ENCODE measurements around the gene ZNF385C.
"Not testable (repeated sequence)": the region's sequence is repeated elsewhere in the genome, so short reads cannot be mapped to it uniquely, and the experiment has no call there.

ZNF385C gene, protein sequence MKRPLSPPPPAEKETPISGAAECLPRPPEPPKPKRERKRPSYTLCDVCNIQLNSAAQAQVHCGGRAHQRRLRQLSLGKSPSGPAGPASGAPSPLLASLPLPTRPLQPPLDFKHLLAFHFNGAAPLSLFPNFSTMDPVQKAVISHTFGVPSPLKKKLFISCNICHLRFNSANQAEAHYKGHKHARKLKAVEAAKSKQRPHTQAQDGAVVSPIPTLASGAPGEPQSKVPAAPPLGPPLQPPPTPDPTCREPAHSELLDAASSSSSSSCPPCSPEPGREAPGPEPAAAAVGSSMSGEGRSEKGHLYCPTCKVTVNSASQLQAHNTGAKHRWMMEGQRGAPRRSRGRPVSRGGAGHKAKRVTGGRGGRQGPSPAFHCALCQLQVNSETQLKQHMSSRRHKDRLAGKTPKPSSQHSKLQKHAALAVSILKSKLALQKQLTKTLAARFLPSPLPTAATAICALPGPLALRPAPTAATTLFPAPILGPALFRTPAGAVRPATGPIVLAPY

DNA sequence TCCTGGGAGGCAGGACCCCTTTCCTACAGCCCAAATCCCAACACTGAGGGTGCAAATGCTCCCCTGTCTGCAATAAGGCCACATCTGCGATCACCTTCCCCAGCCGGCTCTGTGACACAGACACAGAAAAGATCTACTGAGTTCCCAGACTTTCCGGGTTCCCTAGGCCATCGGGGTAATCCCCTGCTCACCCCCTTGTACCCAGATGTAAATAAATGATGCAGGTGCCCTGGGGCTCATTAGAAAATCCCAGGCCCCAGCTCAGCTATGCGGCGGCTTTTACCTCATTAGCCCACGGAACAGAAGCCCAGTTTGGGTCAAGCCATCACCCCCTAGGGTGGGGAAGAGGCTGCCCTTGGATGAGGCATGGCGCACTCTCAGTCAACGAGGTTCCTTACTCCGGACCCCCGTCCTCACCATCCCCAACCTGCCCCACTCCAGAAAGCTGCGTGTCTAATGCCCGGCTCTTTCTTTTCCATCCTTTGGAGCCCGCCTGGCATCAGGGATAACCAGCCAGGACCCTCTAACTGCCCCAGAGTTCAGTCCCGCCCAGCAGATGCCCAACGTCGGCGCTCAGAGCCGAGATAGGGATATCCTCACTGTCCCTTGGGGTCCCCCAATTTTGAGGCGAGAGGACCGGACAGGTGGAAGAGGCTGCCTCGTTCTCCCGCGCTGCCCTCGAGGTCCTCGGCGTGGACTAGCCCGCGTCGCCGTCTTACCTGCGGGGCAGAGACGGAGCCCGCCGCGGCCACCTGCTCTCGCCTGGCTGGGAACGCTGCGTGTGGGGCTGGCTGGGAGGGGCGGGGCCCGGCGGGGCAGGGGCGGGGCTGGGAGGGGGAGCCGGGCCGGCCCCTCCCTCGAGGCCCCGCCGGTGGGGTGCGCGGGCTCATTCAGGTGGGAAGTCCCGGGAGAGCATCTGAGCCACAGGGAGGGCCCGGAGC is at the start of gene ZNF385C:
ZNF385C (minus strand) TSS at position 783 of the 941 bp plus-strand sequence. CDS start 35,417 bp downstream, outside the sequence.
- DNase-seq: peak in 1 of 4 experiments; percentile 50

DNA sequence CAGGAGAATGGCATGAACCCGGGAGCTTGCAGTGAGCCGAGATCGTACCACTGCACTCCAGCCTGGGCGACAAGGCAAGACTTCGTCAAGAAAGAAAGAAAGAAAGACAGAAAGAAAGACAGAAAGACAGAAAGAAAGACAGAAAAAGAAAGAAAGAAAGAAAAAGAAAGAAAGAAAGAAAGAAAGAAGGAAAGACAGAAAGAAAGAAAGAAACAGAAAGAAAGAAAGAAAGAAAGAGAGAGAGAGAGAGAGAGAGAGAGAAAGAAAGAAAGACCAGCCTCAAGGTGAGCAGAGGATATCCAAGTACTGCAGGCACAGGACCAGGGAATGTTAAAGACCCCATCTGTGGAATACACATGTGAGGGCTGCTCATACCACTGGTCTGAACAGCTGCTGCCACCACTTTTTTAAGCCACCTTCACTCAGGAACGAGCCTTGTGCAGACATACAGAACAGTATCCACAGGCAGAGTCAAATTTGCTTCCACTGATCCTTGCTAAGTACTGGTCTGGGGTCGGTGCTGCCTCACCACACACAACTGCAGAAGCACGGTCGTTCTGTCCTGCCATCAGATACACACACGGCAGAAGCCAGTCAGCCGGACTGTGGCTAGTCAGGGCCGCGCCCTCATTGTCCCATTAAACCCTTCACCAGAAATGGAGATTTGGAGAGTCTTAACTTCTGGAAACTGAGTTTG is 48.8 kb upstream of the ZNF385C start:
- no peak for DNase-seq

DNA sequence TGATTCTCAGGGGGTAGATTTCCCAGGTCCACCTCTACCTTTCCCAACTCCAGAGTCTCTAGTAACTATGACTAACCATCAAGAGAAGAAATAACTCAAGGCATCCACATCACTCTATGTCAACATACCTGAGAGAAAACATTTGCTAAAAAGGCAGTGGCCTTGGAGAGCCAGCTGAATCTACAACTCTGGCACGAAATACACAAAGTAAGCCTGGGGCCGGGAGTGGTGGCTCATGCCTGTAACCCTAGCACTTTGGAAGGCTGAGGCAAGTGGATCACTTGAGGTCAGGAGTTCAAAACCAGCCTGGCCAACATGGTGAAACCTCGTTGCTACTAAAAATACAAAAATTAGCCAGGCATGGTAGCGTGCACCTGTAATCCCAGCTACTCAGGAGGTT is 44.9 kb upstream of the ZNF385C start:
- DNase-seq: not testable (repeated sequence)

DNA sequence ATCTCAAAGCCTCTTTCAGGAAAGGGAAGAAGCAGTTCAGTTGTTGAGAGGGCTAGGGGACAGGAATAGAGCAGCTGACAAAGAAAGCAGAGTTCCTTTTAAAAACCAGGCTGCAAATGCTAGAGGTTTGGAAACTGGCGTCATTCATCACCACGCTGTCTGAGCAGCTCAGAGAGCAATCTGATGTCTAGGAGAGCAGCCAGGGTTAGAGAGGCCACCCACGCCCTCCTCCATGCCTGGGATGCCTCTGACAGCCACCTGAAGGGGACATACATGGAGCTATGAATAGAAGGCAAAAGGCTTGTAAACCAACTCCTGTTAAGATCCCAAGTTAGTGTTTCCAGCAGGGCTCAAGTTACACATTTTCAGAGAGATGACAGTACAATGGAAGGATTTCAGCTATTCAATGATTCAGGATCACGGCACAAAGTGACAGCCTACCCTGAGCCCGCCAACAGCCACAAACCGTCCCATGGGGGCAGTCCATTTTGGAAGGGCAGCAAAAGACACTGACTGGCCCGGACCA is 44.2 kb upstream of the ZNF385C start:
- DNase-seq: no peak

DNA sequence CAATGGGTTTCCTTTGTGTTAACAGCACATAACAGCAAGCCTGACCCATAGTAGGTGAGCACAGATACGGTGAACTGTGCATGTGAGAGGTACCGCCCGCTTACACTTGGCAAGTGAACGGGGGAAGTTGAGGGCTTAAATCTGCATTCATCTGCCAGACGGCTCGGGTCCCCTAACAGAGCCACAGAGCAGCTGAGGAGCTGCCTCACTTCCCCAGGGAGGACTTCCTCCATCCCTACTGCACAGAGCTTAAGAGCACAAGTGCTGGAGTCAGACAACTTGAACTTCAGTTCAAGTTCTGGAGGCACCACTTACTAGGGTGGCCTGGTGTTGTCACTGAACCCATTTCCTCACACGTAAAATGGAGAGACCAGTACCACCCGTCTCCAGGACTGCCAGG is 43.1 kb upstream of the ZNF385C start:
- DNase-seq: no peak

DNA sequence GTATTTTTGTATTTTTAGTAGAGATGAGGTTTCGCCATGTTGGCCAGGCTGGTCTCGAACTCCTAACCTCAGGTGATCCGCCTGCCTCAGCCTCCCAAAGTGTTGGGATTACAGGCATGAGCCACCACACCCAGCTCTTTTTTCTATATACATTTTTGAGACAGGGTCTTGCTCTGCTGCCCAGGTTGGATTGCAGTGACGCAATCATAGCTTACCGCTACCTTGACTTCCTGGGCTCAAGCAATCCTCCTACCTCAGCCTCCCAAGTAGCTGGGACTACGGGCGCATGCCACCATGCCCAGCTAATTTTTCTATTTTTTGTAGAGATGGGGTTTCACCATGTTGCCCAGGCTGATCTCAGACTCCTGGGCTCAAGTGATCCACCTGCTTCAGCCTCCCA is 42.4 kb upstream of the ZNF385C start:
- not testable (repeated sequence) for DNase-seq

DNA sequence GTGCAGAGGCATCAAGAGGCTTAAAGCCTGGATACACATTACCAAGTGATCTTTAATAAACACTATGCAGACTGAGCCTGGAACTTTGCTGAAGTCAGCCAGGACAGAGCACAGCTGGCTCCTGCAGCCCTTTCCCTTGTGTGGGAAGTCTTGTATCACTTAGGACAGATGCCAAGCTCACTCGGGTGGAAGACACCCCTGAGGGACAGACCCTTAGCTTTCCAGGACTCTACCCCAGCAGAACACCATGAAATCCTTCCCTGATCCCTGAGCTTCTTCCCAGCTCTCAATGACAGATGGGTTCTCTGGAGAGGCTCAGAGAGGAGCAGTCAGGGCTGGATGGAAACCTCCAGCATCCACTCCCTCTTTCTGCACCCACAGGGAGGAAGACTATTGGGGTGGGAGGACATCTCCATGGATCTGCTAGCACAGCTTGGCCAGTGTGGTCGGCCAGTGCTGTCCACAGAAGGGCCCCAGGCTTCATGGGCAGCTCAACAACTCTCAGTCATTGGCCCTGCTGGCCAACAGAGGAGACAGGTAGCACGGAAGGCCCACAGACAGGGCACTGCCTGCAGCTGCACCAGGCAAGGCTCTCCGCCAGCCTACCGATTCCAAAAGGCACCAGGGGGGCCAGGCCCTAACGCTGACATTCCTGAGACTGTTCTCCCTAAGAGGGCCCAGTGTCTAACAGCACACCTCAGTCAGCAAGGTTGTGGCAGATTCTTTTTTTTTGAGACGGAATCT is 40.6 kb upstream of the ZNF385C start:
- no peak for DNase-seq

DNA sequence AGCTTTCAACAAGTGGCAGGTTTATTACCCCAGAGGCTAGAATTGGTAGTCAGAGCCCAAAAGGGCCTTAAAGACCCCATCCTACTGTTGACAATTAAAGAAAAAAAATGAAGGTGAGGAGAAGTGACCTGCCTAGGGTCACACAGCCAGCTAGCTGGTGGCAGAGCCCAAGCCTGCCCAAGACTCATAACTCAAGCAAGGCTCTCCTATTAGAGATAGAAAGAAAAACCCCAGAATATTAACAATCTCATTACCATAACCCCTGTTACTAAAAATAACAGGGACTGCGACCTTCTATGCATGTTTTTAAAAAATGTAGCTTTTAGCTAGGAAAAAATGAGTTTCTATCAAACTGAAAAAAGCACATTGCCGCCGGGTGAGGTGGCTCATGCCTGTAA is 38.4 kb upstream of the ZNF385C start:
- no peak for DNase-seq

DNA sequence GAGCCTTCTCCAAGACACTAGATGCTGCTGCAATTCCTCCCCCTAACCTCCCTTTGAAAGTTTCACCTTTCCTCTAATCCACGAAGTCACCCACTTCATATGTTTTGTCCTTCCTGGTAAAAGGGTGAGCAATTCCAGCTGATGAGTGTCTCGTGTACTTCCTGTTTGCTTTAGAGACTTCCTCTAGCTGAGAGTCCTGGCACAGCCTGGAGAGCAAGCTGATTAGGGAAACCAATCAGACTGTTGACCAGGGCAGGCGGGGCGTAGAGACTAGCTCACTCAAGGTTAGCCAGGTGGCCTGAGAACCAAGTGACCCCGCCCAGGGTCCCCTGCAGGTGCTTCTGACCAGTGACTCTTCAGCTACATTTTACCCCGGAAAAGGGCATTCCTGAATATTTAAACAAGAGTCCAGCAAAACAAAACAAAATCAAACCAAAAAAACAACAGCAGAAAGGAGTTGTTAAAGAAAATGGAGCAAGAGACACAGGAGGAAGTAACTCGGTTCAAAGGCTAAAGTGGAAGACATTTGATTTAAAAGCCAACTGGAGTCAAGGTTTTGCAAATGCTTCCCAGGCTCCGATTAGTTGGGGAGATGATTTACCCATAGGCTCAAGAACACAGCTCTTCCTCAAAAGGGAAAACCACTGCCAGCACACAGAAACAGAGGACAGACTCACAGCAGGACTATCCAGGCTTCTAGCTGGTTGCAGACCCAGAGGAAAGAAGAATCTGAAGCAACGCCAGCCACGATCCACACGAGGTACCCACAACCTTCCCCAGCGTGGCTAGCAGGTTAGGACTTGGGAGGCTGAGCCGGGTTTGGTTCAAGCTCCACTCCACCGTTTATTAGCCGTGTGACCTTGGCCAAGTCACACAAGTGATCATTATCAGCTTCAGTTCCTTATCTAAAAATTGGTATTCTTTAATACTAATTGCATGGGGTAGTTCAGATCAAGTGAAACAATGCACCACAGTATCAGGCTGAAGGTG is 37.7 kb upstream of the ZNF385C start:
- DNase-seq: no peak

DNA sequence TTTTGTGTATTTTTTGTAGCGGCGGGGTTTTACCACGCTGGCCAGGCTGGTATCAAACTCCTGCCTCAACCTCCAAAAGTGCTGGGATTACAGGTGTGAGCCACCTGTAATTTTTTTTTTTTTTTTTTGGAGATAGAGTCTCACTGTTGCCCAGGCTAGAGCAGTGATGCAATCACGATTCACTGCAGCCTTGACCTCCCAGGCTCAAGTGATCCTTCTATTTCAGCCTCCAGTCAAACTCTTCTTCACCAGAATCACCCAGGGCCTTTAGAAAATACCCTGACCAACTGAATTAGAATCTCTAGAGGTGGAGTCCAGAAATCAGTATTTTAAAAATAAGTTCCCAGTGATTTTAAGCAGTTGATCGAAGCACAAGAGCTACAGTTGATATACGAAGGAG is 36.9 kb upstream of the ZNF385C start:
- no peak for DNase-seq

DNA sequence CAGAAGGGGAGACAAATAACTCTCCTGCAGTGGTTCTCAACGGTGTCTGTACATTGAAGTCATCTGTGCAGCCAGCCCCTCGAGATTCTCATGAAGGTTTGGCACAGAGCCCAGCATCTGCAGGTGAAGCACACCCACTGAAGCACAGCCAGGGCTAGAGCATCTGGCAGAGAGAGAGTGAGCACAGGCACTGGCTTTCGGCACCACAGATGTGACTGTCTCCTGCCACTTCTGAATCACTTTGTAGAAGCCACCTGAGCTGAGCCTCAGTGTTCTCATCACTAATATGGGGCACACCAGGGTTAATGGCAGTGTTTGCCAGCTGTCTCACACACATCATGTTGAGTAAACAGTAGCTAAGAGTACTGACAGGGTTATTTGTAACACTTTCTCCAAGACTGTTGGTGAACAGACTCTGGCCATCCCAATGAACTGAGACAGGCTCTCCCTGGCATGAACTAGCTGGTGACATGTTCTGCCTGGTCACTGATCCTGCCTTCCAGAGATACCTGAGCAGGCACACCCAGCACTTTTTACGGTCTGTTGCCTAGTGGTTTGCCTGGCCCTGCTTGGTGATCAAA is 35.3 kb upstream of the ZNF385C start:
- peak in 2 of 4 experiments; percentile 13 to 34 for DNase-seq

DNA sequence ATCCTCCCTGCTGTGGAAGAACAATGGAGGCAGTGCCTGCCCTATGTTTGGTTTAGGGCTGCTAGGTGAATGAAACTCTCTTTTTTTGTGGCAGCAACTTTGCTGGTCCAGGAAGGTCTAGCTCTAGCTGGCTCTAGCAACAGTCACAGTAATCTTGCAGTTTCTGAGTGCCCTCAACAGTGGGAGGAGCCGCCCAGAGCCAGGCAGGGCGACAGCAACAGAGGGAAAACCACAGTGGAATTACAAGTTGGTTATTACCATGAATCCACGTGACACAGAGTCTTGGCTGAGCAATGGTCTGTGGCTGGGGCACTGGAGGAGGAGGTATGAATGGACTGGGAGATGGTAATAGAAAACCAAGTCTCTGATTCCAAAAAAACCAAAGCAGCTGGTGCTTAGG is 34.7 kb upstream of the ZNF385C start:
- no peak for DNase-seq

DNA sequence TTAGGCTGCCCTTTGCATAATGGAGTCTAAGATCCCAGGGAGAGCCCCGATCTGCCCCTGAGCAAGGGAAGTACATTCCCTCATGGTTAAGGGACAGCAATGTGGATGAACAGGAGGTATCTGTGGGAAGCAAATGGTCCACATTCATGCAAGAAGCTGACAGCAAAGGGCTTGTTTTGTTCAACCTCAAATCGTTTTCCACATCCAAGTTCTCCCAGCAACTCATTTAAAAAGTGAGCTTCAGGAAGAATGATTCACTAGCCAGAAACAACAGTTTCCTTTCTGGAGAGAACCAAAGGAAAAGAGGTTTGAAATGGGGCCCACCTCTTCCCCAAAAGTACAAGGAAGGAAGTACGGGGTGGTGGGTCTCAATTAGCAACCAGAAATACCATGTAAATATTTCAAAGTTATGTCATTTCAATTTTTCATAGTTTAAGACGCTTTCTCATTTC is 33.7 kb upstream of the ZNF385C start:
- DNase-seq: no peak

DNA sequence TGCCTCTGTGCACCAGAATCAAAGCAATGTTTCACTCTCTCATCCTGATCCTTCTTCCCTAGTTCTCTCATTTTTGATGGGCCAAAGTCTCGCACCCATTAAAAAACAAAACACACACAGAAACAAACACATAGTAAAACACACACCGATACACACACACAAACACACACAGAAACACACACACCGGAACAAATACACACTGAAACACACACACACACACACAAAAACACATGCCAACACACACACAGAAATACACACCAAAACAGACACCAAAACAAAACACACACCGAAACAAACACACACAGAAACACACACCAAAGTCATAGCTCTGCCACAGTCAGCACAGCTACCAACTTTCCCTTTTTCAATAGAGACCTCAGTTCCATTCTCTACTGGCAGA is 33.0 kb upstream of the ZNF385C start:
- DNase-seq: no peak

DNA sequence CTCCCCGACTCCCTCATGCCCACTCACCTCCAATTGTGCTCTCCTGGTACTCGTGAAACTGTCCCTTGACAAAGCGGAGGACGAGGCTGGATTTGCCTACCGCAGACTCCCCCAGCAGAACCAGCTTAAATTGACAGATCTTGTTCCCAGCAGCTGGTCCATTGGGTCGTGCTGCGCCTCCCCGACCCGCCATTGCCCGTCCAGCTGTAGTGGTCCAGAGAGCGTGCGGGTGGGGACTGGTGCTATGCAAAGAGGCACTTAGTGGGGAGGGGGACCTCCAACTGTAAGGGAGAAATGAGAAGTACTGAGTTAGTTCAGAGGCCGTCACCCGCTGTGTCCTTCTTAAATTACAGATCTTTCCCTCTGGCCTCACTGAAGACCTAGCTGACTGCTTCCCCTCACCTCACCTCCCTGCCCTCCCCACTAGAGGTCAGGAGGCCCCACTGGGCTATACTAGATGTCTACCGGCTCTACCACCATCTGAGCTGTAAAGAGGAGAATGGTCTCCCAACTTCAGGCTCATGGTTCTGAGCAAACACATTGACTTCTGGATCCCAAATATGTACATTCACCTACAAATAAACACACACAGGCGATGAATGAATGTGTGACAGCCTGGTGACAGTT is 32.1 kb upstream of the ZNF385C start:
- DNase-seq: no peak

DNA sequence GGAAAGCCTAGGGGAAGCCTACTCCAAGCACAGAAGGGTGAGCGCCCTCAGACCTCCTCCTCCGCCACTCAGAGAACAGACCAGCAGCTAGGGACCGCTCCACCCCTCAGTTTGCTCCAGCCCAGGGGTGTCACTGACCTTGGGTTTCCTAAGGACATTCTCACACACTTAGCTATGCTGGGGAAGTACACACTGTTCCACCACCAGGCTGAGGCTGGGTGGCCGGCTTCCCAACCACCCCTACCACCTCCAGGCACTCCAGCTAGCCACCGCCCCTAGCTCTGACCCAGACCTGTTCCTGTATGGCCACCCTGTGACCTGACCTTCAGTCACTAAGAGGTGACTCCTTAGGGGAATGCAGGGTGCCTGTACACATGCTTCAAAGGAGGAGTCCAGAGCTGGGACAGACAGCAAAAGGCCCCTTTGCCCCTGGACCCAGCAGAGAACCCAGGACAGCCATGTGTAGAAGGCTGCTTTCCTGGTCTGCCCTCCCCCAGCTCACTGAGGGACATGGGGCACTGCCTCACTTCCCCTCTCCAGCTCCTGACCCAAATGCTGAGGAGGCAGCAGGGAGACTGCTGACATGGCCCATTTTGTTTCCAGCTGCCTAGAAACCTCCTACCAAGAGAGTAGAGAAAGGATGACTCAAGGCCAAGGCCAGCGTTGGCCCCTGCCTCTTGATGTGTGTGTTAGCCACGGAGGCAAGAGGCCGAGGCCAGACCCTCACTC is 31.0 kb upstream of the ZNF385C start:
- no peak for DNase-seq

DNA sequence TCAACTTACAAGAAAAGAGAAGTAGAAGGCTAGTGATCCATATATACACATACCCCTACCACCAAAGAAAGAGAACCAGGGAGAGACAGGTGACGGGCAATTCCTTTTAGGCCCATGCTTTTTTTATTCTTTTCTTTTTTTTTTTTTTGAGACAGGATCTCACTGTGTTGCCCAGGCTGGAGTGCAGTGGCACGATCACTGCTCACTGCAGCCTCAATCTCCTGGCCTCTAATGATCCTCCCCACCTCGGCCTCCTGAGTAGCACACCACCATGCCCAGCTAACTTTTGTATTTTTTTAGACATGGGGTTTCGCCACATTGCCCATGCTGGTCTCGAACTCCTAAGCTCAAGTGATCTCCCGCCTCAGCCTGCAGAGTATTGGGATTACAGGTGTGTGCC is 29.1 kb upstream of the ZNF385C start:
- DNase-seq: no peak

DNA sequence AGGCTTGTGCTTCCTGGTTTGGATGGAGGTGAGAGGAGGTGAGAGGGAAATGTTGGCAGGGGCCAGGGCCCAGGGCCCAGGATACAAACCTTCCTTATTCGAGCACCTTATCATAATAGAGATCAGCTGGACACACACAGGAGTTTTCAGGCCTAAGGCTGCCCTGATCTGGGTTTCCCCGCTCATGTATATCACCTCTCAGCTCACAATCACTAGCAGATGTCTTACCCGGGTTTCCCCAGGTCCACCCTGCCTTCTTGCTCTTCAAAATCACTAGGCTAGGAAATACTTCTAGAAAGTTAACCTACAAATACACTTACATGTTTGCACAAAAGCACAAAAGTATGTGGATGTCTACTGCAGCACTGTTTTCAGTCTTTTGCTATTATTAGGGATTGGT is 28.6 kb upstream of the ZNF385C start:
- no peak for DNase-seq

DNA sequence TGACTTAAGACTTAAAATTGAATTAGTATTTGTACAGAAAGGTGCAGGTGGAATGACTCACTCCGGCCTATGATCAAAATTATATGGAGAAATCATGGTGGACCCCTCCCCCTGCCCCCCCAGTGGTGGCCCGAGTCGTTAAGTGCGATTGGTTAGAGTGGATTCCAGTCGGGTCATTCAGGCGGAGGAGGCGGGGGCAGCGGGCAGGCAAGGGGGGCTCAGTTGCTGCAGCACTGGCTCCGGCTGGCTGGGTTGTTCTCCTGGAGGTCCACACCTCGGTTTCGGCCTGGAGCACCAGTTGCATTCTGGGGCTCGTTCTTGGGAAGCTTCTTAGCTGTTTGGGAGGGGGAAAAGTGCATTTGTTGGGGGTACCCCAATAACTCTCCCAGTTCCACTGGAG is 27.3 kb upstream of the ZNF385C start:
- no peak for DNase-seq

Measured in activated naive CD4-positive, alpha-beta T cell (primary cell).